ENCODE measurements around the gene AKNA. TPM values are rescaled to one million over a fixed set of nuclear protein-coding genes. Genes with fewer than 3 reads are reported as not detected.

AKNA gene
- total RNA-seq, 1 donor from 2014 or later: 44.9 TPM

GRCh38 chr9:114361542-114361941, 26.2 kb downstream of the AKNA start:
- no peak for DNase-seq (ENCODE audit: low spot score)

GRCh38 chr9:114359801-114360200, 28.0 kb downstream of the AKNA start:
- DNase-seq (ENCODE audit: low spot score): no peak

- DNase-seq (ENCODE audit: low spot score): no peak
Measured at GRCh38 chr9:114357911-114358328, 29.9 kb downstream of the AKNA start.

- DNase-seq (ENCODE audit: low spot score): no peak
Measured at GRCh38 chr9:114357360-114357759, 30.4 kb downstream of the AKNA start.

- no peak for DNase-seq (ENCODE audit: low spot score)
Measured at GRCh38 chr9:114356792-114357191, 31.0 kb downstream of the AKNA start.

GRCh38 chr9:114355821-114356220, 32.0 kb downstream of the AKNA start:
- DNase-seq (ENCODE audit: low spot score): no peak

GRCh38 chr9:114351932-114352331, 35.9 kb downstream of the AKNA start:
- DNase-seq (ENCODE audit: low spot score): no peak

- no peak for DNase-seq (ENCODE audit: low spot score)
Measured at GRCh38 chr9:114350636-114351401, 37.0 kb downstream of the AKNA start.

- no peak for DNase-seq (ENCODE audit: low spot score)
Measured at GRCh38 chr9:114349713-114350480, 37.9 kb downstream of the AKNA start.

GRCh38 chr9:114348906-114349482, 38.8 kb downstream of the AKNA start:
- no peak for DNase-seq (ENCODE audit: low spot score)

- no peak for DNase-seq (ENCODE audit: low spot score)
Measured at GRCh38 chr9:114348261-114348905, 39.4 kb downstream of the AKNA start.

GRCh38 chr9:114347675-114348074, 40.1 kb downstream of the AKNA start:
- no peak for DNase-seq (ENCODE audit: low spot score)

GRCh38 chr9:114346146-114346545, 41.6 kb downstream of the AKNA start:
- DNase-seq (ENCODE audit: low spot score): no peak

- no peak for DNase-seq (ENCODE audit: low spot score)
Measured at GRCh38 chr9:114345493-114346065, 42.2 kb downstream of the AKNA start.

GRCh38 chr9:114344692-114345091, 43.1 kb downstream of the AKNA start:
- no peak for DNase-seq (ENCODE audit: low spot score)

GRCh38 chr9:114344188-114344566, 43.6 kb downstream of the AKNA start:
- DNase-seq (ENCODE audit: low spot score): no peak

- DNase-seq (ENCODE audit: low spot score): no peak
Measured at GRCh38 chr9:114343471-114344187, 44.2 kb downstream of the AKNA start.

- DNase-seq (ENCODE audit: low spot score): no peak
Measured at GRCh38 chr9:114342755-114343440, 44.9 kb downstream of the AKNA start.

- DNase-seq (ENCODE audit: low spot score): no peak
Measured at GRCh38 chr9:114341991-114342390, 45.8 kb downstream of the AKNA start.

GRCh38 chr9:114341152-114341830, 46.5 kb downstream of the AKNA start:
- no peak for DNase-seq (ENCODE audit: low spot score)
